Measurements from ENCODE around the gene HDGFL1. TPM values are rescaled to one million over a fixed set of nuclear protein-coding genes. Genes with fewer than 3 reads are reported as not detected.

The HDGFL1 gene
- polyA plus RNA-seq, 2 of the 4 experiments (the other 2 are of a cell fraction): not detected

GRCh38 chr6:22583230-22583629 lies 13.9 kb downstream of the HDGFL1 start (continued):
- TF ChIP-seq TFCP2L1 (CRISPR knock-in tag; IDR thresholded peaks at IDR 0.05): no peak

- Histone ChIP-seq H3K4me1 (no peaks in the 10 kb centered on the region), H3K27ac (no peak overlapping the region), H3K4me2 (no peak overlapping the region), H3K4me3 (no peak overlapping the region), H3K9me3 (no peaks in the 10 kb centered on the region)
- POLR2A ChIA-PET: no interaction called here
- 73% methylated on average over 1 of the region's 1 CpG for WGBS (ENCODE audit: missing lambda C conversion rate)
- CTCF ChIA-PET: no interaction called here
- ATAC-seq (no peak), DNase-seq (ENCODE audit: low read depth in 1 of 2, low spot score in 1 of 2) (no peak), FAIRE-seq (no peak)
- TF ChIP-seq ZNF302 (CRISPR knock-in tag; IDR thresholded peaks at IDR 0.05) (no peak), MYC (IDR thresholded peaks at IDR 0.05; ENCODE audit: borderline replicate concordance, low read length) (no peak), NPAS2 (CRISPR knock-in tag; IDR thresholded peaks at IDR 0.05; ENCODE audit: borderline replicate concordance) (no peak), CEBPB (IDR thresholded peaks at IDR 0.05) (no peak), RNF2 (IDR thresholded peaks at IDR 0.05; ENCODE audit: borderline replicate concordance, low read depth) (no peak), POLR2A (IDR thresholded peaks at IDR 0.05; ENCODE audit: low read length) (no peak), MAZ (IDR thresholded peaks at IDR 0.05; ENCODE audit: borderline replicate concordance, low read depth, low read length) (no peak), JUN (IDR thresholded peaks at IDR 0.05) (no peak), POLR2AphosphoS2 (conservative IDR thresholded peaks at IDR 0.05; ENCODE audit: low read length) (no peak), EP300 (IDR thresholded peaks at IDR 0.05) (no peak), NR3C1 (IDR thresholded peaks at IDR 0.05) (no peak), PHF8 (IDR thresholded peaks at IDR 0.05; ENCODE audit: borderline replicate concordance, low read depth) (no peak), GATA3 (IDR thresholded peaks at IDR 0.05; ENCODE audit: borderline replicate concordance) (no peak), RAD21 (conservative IDR thresholded peaks at IDR 0.05 in 1 of 2, IDR thresholded peaks at IDR 0.05 in 1 of 2) (no peak), MAFK (IDR thresholded peaks at IDR 0.05; ENCODE audit: partially characterized antibody) (no peak)
Measured at GRCh38 chr6:22583927-22584326, 14.6 kb downstream of the HDGFL1 start.

- Histone ChIP-seq H3K4me1 (no peaks in the 10 kb centered on the region), H3K4me2 (no peak overlapping the region), H3K9me3 (no peaks in the 10 kb centered on the region), H3K27ac (no peak overlapping the region), H3K4me3 (no peak overlapping the region)
- FAIRE-seq (no peak), DNase-seq (ENCODE audit: low read depth in 1 of 2, low spot score in 1 of 2) (no peak), ATAC-seq (no peak)
- no peak for TF ChIP-seq HEYL (CRISPR knock-in tag; IDR thresholded peaks at IDR 0.05)
- TF ChIP-seq HOXA7 (CRISPR knock-in tag; IDR thresholded peaks at IDR 0.05): no peak
- ChIA-PET CTCF (no interaction called here), POLR2A (no interaction called here)
Measured at GRCh38 chr6:22589118-22589517, 19.8 kb downstream of the HDGFL1 start.

GRCh38 chr6:22590423-22590822 lies 21.1 kb downstream of the HDGFL1 start:
- ATAC-seq: no peak
- Histone ChIP-seq H3K27ac (no peak overlapping the region), H3K4me2 (no peak overlapping the region), H3K4me3 (no peak overlapping the region), H3K4me1 (no peaks in the 10 kb centered on the region; the same call in 2 of the 3 replicates), H3K9me3 (no peaks in the 10 kb centered on the region)
- 81% methylated on average over 4 of the region's 4 CpGs for WGBS (ENCODE audit: missing lambda C conversion rate)
- FAIRE-seq: no peak
- ChIA-PET POLR2A (no interaction called here), CTCF (interaction anchor here (0.6 kb wide), 1 partner anchor 241 kb away, joined by 3 read pairs; no protein-coding TSS in a partner anchor)
- no peak for TF ChIP-seq KDM5A (IDR thresholded peaks at IDR 0.05)
- no peak for TF ChIP-seq HMGXB4 (CRISPR knock-in tag; IDR thresholded peaks at IDR 0.05; ENCODE audit: borderline replicate concordance)
- no peak for TF ChIP-seq FOSB (CRISPR knock-in tag; IDR thresholded peaks at IDR 0.05)
- DNase-seq (ENCODE audit: low read depth in 1 of 2, low spot score in 1 of 2): no peak
